Thoracic aorta (tissue), 2 donors: ENCODE measurements around the gene MCC. TPM values are rescaled to one million over a fixed set of nuclear protein-coding genes. Genes with fewer than 3 reads are reported as not detected.
"Not testable (repeated sequence)": the region's sequence is repeated elsewhere in the genome, so short reads cannot be mapped to it uniquely, and the experiment has no call there.

Experiments
- ATAC-seq: fragments of 150-250 bp; one replicate; pipeline ENCODE4 v1.8.0; 2017; ENCODE audit warnings: low read depth; ENCODE audit not compliant: insufficient number of reproducible peaks, low FRiP score
- DNase-seq: peaks from one replicate; pipeline ENCODE4 v3.0.0-alpha.2; 2020; ENCODE audit warnings: low spot score
- H3K27ac ChIP-seq, 2 donors: fragments of 200-600 bp; sonication (generic); 1 replicate in 1 of 2; 2 replicates in 1 of 2; pipeline ENCODE4 v1.5.1; 2016; ENCODE audit warnings: mild to moderate bottlenecking in 2 of 2, moderate library complexity in 2 of 2
- H3K27me3 ChIP-seq: fragments of 200-600 bp; sonication (generic); replicated peaks from 2 replicates; pipeline ENCODE4 v1.6.0; 2016; ENCODE audit warnings: mild to moderate bottlenecking; ENCODE audit not compliant: insufficient read depth
- H3K36me3 ChIP-seq: fragments of 200-600 bp; sonication (generic); one replicate; pipeline ENCODE4 v1.5.1; 2016
- H3K4me1 ChIP-seq, 2 donors: fragments of 200-600 bp; sonication (generic); 1 replicate in 1 of 2; 2 replicates in 1 of 2; pipeline versions ENCODE4 v1.5.1 to v1.6.0; 2016; ENCODE audit warnings: low read depth in 2 of 2, mild to moderate bottlenecking in 1 of 2; ENCODE audit not compliant: control insufficient read depth in 1 of 2
- H3K4me3 ChIP-seq: fragments of 200-600 bp; sonication (generic); 2 replicates; pipeline ENCODE4 v1.5.1; 2016; ENCODE audit warnings: mild to moderate bottlenecking
- H3K9me3 ChIP-seq: fragments of 200-600 bp; sonication (generic); 2 replicates; pipeline ENCODE4 v1.5.1; 2016
- CTCF ChIP-seq: fragments of 200-600 bp; sonication (generic); IDR thresholded peaks from one replicate; pipeline ENCODE4 v1.5.1; 2019; ENCODE audit warnings: antibody characterized with exemption
- total RNA-seq, 2 donors: library from RNA; depleted of rRNA; stranded (reverse); fragments of >200 nt; gene quantifications; one replicate each; pipeline versions ENCODE4 v1.1.0 to v1.2.3, GENCODE V29; 2016

The MCC gene
- total RNA-seq, 2 donors from 2014 or later: 14.6 to 27.2 TPM

- Histone ChIP-seq H3K27me3 (no peaks in the 10 kb centered on the region), H3K27ac (no peak overlapping the region), H3K4me1 (no peaks in the 10 kb centered on the region), H3K36me3 (no peaks in the 10 kb centered on the region), H3K4me3 (no peak overlapping the region), H3K9me3 (peaks cover under 1% of the 10 kb centered on the region)
- ATAC-seq (no peak), DNase-seq (no peak)
- TF ChIP-seq CTCF: no peak
Measured at GRCh38 chr5:113405530-113405929, 82.7 kb downstream of the MCC start.

GRCh38 chr5:113404269-113404668 lies 84.0 kb downstream of the MCC start:
- no peaks in the 10 kb centered on the region for H3K27me3 ChIP-seq
- no peaks in the 10 kb centered on the region for H3K36me3 ChIP-seq
- ATAC-seq (no peak), DNase-seq (no peak)
- no peak overlapping the region for H3K4me3 ChIP-seq
- H3K9me3 ChIP-seq: no peaks in the 10 kb centered on the region
- no peak for TF ChIP-seq CTCF
- H3K27ac ChIP-seq: no peak overlapping the region
- H3K4me1 ChIP-seq: no peaks in the 10 kb centered on the region

- H3K9me3 ChIP-seq, DNase-seq, H3K27ac ChIP-seq, H3K4me3 ChIP-seq, H3K4me1 ChIP-seq, ATAC-seq, H3K27me3 ChIP-seq, H3K36me3 ChIP-seq: not testable (repeated sequence)
Measured at GRCh38 chr5:113397986-113398385, 90.3 kb downstream of the MCC start.

GRCh38 chr5:113397046-113397445 lies 91.2 kb downstream of the MCC start:
- Histone ChIP-seq H3K4me3 (no peak overlapping the region), H3K36me3 (no peaks in the 10 kb centered on the region), H3K9me3 (no peaks in the 10 kb centered on the region), H3K27me3 (no peaks in the 10 kb centered on the region), H3K27ac (no peak overlapping the region), H3K4me1 (no peaks in the 10 kb centered on the region)
- ATAC-seq (no peak), DNase-seq (no peak)
- no peak for TF ChIP-seq CTCF

GRCh38 chr5:113394658-113395057 lies 93.6 kb downstream of the MCC start:
- Histone ChIP-seq H3K4me3 (no peak overlapping the region), H3K9me3 (no peaks in the 10 kb centered on the region), H3K36me3 (no peaks in the 10 kb centered on the region), H3K27ac (no peak overlapping the region), H3K4me1 (no peaks in the 10 kb centered on the region), H3K27me3 (no peaks in the 10 kb centered on the region)
- DNase-seq (no peak), ATAC-seq (no peak)
- TF ChIP-seq CTCF: no peak

GRCh38 chr5:113390224-113390623 lies 98.0 kb downstream of the MCC start:
- DNase-seq (no peak), ATAC-seq (no peak)
- Histone ChIP-seq H3K4me1 (no peaks in the 10 kb centered on the region), H3K9me3 (no peaks in the 10 kb centered on the region), H3K27me3 (no peaks in the 10 kb centered on the region), H3K27ac (no peak overlapping the region), H3K4me3 (no peak overlapping the region), H3K36me3 (no peaks in the 10 kb centered on the region)
- TF ChIP-seq CTCF: no peak
